Activated B cell treated with CpG ODN at 0.5 μM for 24 hours (primary cell): ENCODE measurements around the gene IQGAP3. TPM values are rescaled to one million over a fixed set of nuclear protein-coding genes. Genes with fewer than 3 reads are reported as not detected.
A peak's percentile ranks its signal among the peaks of the same experiment; 100 is the strongest.

Experiments
- ATAC-seq: fragments of 200-7000 bp; cut with Tn5 transposase; one replicate; pipeline ENCODE4 v1.10.0; 2021; ENCODE audit warnings: low read depth, mild to moderate bottlenecking, moderate library complexity
- CTCF ChIA-PET: fragments of 350-600 bp; sonication (Branson Sonifier 250); formaldehyde crosslinking; loops from one replicate; lab custom pipeline; 2021; ENCODE audit warnings: antibody characterized with exemption; lab: Charles Lee
- POLR2A ChIA-PET: fragments of 350-600 bp; sonication (Branson Sonifier 250); formaldehyde crosslinking; loops from one replicate; lab custom pipeline; 2021; ENCODE audit warnings: antibody characterized with exemption; lab: Charles Lee
- DNase-seq: peaks from one replicate; pipeline ENCODE4 v3.0.0; 2022
- H3K27ac Mint-ChIP-seq: one replicate; pipeline ENCODE4 v1.8.0; 2020; ENCODE audit warnings: mixed read lengths
- H3K27me3 Mint-ChIP-seq: one replicate; pipeline ENCODE4 v1.8.0; 2021; ENCODE audit warnings: mixed read lengths
- H3K36me3 Mint-ChIP-seq: one replicate; pipeline ENCODE4 v1.8.0; 2021; ENCODE audit warnings: low read depth, mixed read lengths
- H3K4me1 Mint-ChIP-seq: one replicate; pipeline ENCODE4 v1.8.0; 2021; ENCODE audit warnings: mixed read lengths
- H3K4me3 Mint-ChIP-seq: one replicate; pipeline ENCODE4 v1.8.0; 2020; ENCODE audit warnings: mild to moderate bottlenecking, mixed read lengths
- H3K9me3 Mint-ChIP-seq: one replicate; pipeline ENCODE4 v1.8.0; 2020; ENCODE audit warnings: mixed read lengths
- intact Hi-C: fragments of 100-400 bp; cut with micrococcal nuclease; formaldehyde crosslinking; loops from one replicate; pipeline ENCODE4 v1.15.1; 2024
- total RNA-seq: library from RNA; stranded (reverse); gene quantifications from 2 replicates; pipeline ENCODE4 v1.2.3, GENCODE V29; 2022
- TF ChIP-seq, protein P1 (sequence below): fragments of 200-600 bp; IDR thresholded peaks from one replicate; pipeline ENCODE4 v1.8.0; 2022; ENCODE audit warnings: antibody characterized with exemption, mild to moderate bottlenecking

The IQGAP3 gene
- total RNA-seq, 1 donor from 2014 or later, result 0.29 TPM

DNA sequence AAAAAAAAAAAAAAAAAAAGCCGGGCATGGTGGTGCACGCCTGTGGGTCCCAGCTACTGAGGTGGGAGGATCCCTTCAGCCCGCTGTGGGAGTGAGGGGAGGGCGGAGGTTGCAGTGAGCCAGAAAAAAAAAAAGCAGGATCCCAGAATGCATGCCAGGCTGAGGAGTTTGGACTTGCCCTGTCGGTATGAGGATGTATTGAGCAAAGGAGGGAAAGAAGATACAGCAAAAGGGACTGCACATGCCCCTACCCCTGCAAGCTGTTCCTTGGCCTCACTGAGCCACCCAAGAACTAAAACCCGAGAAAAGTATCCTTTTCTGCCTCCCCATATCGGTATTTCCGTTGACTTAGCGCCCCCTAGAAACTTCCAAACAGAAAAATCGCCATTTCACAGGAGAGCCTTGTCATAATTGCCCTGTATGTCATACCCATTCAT is 30.2 kb upstream of the IQGAP3 start:
- Mint-ChIP-seq H3K27me3 (no peaks in the 10 kb centered on the region), H3K4me1 (peaks cover 51% of the 10 kb centered on the region), H3K36me3 (peaks cover 27% of the 10 kb centered on the region), H3K27ac (peak overlapping the region; percentile 36), H3K4me3 (peak overlapping the region; percentile 42), H3K9me3 (no peaks in the 10 kb centered on the region)
- TF ChIP-seq, protein P1, sequence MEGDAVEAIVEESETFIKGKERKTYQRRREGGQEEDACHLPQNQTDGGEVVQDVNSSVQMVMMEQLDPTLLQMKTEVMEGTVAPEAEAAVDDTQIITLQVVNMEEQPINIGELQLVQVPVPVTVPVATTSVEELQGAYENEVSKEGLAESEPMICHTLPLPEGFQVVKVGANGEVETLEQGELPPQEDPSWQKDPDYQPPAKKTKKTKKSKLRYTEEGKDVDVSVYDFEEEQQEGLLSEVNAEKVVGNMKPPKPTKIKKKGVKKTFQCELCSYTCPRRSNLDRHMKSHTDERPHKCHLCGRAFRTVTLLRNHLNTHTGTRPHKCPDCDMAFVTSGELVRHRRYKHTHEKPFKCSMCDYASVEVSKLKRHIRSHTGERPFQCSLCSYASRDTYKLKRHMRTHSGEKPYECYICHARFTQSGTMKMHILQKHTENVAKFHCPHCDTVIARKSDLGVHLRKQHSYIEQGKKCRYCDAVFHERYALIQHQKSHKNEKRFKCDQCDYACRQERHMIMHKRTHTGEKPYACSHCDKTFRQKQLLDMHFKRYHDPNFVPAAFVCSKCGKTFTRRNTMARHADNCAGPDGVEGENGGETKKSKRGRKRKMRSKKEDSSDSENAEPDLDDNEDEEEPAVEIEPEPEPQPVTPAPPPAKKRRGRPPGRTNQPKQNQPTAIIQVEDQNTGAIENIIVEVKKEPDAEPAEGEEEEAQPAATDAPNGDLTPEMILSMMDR, result no peak
- ATAC-seq, result no peak
- intact Hi-C loops, result no loop called here
- POLR2A ChIA-PET, result interaction anchor here (0.6 to 3.3 kb wide), 5 partner anchors 11 to 145 kb away, joined by 3 to 32 read pairs (median 12); partner anchors contain the start of genes MEF2D and NAXE
- CTCF ChIA-PET, result interaction anchor here (0.5 to 1.5 kb wide), 3 partner anchors 12 to 216 kb away, joined by 3 to 4 read pairs (median 3); no protein-coding TSS in a partner anchor
- no peak for DNase-seq

DNA sequence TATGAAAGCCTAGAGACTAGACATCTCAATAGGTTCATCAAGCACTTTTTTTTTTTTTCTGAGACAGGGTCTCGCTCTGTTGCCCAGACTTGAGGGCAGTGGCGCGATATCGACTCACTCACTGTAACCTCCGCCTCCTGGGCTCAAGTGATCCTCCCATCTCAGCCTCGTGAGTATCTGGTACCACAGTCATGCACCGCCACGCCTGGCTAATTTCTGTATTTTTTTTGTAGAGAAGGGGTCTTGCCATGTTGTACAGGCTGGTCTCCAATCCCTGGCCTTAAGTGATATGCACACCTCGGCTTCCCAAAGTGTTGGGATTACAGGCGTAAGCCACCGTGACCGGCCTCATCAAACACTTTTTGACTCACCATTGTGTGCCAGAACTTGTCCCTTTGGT is 29.5 kb upstream of the IQGAP3 start:
- POLR2A ChIA-PET, result interaction anchor here (0.6 to 3.3 kb wide), 10 partner anchors 10 to 145 kb away, joined by 3 to 32 read pairs (median 8); partner anchors contain the start of genes MEF2D and NAXE
- Mint-ChIP-seq H3K27me3 (no peaks in the 10 kb centered on the region), H3K27ac (peak overlapping the region; percentile 99), H3K4me1 (peaks cover 44% of the 10 kb centered on the region), H3K4me3 (peak overlapping the region; percentile 99), H3K36me3 (peaks cover 33% of the 10 kb centered on the region), H3K9me3 (no peaks in the 10 kb centered on the region)
- peak; percentile 45 for ATAC-seq
- CTCF ChIA-PET, result interaction anchor here (0.6 to 1.0 kb wide), 3 partner anchors 26 to 216 kb away, joined by 3 read pairs; no protein-coding TSS in a partner anchor
- DNase-seq, result no peak
- intact Hi-C loops, result loop anchor here (1.0 to 2.0 kb wide), 3 partner anchors 11 to 145 kb away; partner anchors contain the start of gene NAXE
- TF ChIP-seq, protein P1, result no peak

DNA sequence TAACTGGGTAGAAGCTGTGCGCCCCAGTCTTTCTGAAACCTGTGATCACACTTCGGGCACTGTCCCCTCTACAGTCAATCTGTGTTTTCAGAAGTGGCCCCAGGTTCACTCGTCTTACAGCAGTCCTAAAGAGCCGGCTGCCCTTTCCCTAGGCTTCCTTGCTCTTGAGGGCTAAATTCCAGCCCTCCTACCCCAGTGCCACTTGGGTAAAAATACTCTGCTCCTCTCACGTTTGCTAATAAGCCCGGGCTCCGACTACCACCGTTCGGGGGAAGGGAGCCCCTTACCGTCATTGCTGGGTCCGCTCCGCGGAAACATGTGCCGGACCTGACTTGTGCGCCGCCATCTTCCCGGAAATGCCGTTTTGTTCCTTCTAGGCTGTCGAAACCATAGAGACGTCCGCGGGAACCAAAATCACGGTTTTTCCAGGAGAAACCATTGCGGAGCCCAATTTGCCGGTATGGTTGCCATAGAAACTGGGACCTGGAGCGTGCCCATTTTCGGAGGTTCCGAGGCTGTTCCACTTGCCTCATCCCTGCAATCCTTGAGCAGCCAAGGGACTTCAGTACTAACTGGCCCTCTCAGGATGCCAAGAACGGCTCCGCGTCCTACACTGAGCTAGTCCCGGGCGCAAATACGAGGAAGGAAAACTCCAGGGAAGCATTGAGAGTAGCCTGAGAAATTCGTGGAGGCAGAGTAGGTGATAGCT is 28.9 kb upstream of the IQGAP3 start, which contains the start of gene GPATCH4:
TSS of gene GPATCH4 (minus strand) at position 358 of the 709 bp plus-strand sequence.
- Mint-ChIP-seq H3K9me3 (no peaks in the 10 kb centered on the region), H3K27me3 (no peaks in the 10 kb centered on the region), H3K4me1 (peaks cover 41% of the 10 kb centered on the region), H3K4me3 (peak within 1 kb of the TSS; percentile 99), H3K36me3 (peaks cover 39% of the 10 kb centered on the region), H3K27ac (peak within 1 kb of the TSS; percentile 99)
- ChIA-PET POLR2A (interaction anchor here (0.6 to 3.3 kb wide), 12 partner anchors 10 to 144 kb away, joined by 3 to 32 read pairs (median 8); partner anchors contain the start of genes MEF2D and NAXE), CTCF (interaction anchor here (0.6 to 1.4 kb wide), 5 partner anchors 26 to 216 kb away, joined by 3 to 4 read pairs (median 3); partner anchors contain the start of gene MEF2D)
- peak; percentile 66 for DNase-seq
- peak; percentile 74 for ATAC-seq
- intact Hi-C loops, result loop anchor here (1.0 to 2.0 kb wide), 3 partner anchors 10 to 144 kb away; partner anchors contain the start of gene NAXE
- TF ChIP-seq, protein P1, result no peak

DNA sequence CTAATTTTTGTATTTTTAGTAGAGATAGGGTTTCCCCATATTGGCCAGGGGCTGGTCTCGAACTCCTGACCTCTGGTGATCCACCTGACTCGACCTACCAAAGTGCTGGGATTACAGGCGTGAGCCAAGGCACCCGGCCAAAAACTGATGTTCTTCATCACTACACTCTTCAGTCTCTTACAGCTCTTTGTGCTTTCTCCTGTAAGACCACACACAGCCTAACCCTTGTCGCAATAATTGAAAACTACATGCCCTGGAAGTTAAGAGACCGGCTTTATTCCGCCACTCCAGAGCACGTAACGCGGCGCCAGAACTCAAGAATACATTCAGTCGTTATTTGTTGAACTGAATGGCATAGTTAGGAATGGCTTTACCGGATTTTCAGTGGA is 28.4 kb upstream of the IQGAP3 start:
- peak overlapping the region; percentile 99 for H3K27ac Mint-ChIP-seq
- CTCF ChIA-PET, result interaction anchor here (0.9 to 1.6 kb wide), 5 partner anchors 8 to 120 kb away, joined by 3 to 4 read pairs (median 3); partner anchors contain the start of genes MEF2D and NAXE
- POLR2A ChIA-PET, result interaction anchor here (0.6 to 3.3 kb wide), 9 partner anchors 8 to 129 kb away, joined by 3 to 32 read pairs (median 8); partner anchors contain the start of genes MEF2D and NAXE
- TF ChIP-seq, protein P1, result no peak
- intact Hi-C loops, result loop anchor here (1.0 to 2.0 kb wide), 3 partner anchors 9 to 144 kb away; partner anchors contain the start of gene NAXE
- DNase-seq (no peak), ATAC-seq (no peak)
- no peaks in the 10 kb centered on the region for H3K9me3 Mint-ChIP-seq
- H3K36me3 Mint-ChIP-seq, result peaks cover 44% of the 10 kb centered on the region
- H3K27me3 Mint-ChIP-seq, result no peaks in the 10 kb centered on the region
- peaks cover 39% of the 10 kb centered on the region for H3K4me1 Mint-ChIP-seq
- H3K4me3 Mint-ChIP-seq, result peak overlapping the region; percentile 99
